Measurements from ENCODE around the gene BPIFB4.

The BPIFB4 gene

GRCh38 chr20:33062105-33062824, 17.2 kb upstream of the BPIFB4 start:
- no peak for DNase-seq

DNA sequence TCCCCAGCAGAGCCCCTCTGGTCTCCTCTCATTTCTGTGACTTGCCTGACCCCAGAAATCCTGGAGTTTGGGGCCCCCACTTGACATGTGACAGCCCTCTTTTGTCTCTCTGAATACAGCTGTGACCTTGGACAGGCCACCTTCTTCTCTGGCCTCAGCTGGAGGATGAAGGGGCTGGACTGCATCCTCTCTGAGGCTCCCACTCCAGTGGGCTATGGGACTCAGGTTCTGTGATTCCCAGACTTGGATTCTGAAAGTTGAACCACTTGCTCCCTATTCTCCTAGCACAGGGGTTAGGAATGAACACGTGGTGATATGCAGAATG, 16.7 kb upstream of the BPIFB4 start:
- no peak for DNase-seq

DNA sequence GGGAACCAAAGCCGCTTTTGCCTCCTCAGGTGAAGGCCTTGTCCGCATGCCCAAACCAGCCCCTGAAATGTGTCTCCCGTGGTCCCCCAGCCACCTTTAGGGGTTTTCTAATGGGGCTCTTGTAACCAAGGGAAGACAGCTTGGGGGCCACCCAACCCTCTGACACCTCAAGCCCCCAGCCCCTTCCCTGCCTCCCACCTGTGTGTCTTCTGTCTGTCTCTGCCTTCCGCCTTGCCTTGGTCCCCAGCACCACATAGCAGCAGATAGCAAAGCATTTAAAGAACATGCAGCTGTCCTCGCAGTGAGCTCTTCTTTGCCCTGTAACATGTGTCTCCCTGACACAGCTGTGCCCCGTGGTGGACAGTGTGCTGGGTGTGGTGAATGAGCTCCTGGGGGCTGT, 16.2 kb upstream of the BPIFB4 start:
- no peak for DNase-seq

DNA sequence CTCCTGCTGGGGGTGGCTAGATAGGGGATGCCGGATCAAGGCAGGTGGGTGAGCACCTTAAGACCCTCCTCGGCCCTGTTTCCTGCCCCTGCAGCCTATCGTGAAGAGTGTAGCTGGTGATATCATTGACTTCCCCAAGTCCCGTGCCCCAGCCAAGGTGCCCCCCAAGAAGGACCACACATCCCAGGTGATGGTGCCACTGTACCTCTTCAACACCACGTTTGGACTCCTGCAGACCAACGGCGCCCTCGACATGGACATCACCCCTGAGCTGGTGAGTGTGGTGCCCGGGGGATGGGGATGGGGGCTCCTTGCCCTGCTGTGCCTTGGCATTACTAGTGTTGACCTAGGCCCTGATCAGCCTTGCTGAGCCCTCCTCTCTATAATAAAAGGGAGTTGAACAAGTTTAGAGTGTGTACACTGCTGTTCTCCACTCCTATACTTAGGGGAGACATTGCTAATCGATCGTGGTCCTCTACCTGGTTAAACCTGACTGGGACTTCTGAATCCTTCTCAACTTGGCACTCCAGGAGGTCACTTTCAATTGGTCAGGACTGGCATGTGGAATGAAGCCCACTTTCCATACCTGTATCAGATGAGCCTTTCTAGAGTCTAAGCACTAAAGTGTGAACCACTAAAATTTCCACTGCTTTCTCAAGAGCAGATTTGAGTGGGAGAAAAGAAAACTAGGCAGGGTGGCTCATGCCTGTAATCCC, 14.7 kb upstream of the BPIFB4 start:
- no peak for DNase-seq

- no peak for DNase-seq
These were observed 13.7 kb upstream of the BPIFB4 start for GRCh38 chr20:33065785-33066184.

DNA sequence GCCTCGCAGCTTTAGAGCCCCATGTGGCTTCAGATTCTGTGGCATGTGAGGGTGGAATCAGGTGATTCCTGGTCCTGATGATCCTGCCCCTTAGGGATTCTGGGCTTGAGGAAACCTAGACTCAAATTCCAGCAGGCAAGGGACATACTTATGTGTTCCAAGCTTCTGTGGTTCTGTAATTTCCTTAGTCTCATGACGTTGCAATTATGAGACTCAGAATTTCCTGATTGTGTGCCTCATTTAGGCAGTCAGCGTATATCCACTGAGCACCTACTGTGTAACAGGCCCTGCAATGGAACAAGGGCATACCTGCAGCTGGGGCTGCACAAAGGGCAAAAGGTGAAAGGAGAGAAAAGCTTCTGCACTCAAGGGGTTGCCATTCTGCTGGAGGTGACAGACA, 11.6 kb upstream of the BPIFB4 start:
- no peak for DNase-seq

DNA sequence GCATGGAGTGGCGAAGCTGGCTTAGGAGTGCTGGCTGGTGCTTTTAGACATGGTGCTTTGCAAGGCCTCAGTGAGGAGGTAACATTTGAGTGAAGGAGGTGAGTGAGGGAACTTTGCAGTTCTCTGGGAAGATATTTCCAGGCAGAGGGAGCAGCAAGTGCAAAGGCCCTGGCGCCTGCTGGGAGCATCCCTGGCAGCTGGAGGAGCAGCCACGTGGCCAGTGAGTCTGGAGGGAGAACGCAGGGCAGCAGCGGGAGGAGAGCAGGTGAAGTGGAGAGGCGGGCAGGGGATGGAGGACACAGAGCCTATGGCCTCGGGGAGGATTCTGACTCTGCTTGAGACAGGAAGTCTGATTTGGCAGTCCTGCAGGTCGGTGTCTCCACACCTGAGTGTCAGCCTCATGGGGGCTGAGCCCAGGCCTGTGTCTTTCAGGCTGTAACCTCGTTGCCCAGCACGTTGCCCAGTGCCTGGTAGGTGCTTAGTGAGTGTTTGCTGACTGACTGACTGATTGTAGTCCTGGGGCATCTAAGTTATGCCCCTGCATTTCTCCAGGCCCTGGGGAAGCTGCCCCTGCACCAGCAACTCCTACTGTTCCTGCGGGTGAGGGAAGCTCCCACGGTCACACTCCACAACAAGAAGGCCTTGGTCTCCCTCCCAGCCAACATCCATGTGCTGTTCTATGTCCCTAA, 11.0 kb upstream of the BPIFB4 start:
- no peak for DNase-seq

DNA sequence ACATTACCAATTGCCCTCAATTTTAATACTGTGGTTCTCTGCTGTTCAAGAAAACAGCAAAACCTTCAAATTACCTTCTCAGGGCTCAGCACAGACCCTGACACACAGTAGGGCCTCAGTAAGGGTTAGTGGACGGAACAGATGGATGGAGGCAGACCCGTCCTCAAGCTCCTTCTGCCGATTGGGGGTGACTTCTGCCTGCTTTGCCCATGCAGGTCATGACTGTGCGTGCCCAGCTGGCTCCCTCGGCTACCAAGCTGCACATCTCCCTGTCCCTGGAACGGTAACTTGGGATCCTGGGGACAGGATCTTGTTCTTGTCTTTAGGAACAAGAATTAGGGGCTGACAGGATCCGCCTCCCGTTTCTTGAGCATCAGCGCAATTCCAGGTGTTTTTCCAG, 9.8 kb upstream of the BPIFB4 start:
- DNase-seq = no peak

GRCh38 chr20:33070111-33071053, 9.1 kb upstream of the BPIFB4 start:
- no peak for DNase-seq

- no peak for DNase-seq
These were observed 8.2 kb upstream of the BPIFB4 start for GRCh38 chr20:33071198-33071597.

DNA sequence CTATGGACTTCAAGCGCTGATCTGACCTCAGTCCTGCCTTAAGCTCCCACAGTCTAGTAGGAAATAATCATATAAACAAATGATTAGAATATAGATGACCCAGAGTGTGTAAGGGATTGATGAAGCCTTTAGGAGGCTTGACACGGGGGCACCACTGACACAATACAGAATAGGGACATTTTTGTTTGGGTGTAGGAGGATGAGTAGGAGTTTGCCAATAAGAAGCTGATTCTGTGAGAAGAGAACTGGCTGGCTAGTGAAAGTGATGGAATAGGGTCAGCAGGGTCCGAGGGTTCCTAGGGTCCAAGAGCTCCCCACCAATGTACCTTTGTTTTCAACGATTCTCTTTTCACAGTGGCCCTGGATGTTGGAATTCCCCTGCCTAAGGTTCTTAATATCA, 7.1 kb upstream of the BPIFB4 start:
- no peak for DNase-seq

- DNase-seq = no peak
These were observed 6.6 kb upstream of the BPIFB4 start for GRCh38 chr20:33072813-33073212.

DNA sequence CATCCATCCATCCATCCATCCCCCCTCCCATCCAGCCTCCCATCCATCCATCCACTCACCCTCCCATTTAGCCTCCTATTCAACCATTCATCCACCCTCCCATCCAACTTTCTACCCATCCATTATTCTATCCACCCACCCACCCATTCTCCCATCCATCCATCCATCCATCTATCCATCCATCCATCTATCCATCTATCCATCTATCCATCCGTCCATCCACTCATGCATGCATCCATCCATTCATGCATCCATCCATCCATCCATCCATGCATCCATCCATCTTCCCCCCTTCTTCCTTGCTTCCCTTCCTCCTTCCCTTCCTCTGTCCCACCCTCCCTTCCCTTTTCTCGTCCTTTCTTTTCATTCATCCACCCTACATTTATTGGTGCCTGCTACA, 4.8 kb upstream of the BPIFB4 start:
- DNase-seq = no peak

GRCh38 chr20:33075281-33075680, 4.2 kb upstream of the BPIFB4 start:
- DNase-seq = no peak

DNA sequence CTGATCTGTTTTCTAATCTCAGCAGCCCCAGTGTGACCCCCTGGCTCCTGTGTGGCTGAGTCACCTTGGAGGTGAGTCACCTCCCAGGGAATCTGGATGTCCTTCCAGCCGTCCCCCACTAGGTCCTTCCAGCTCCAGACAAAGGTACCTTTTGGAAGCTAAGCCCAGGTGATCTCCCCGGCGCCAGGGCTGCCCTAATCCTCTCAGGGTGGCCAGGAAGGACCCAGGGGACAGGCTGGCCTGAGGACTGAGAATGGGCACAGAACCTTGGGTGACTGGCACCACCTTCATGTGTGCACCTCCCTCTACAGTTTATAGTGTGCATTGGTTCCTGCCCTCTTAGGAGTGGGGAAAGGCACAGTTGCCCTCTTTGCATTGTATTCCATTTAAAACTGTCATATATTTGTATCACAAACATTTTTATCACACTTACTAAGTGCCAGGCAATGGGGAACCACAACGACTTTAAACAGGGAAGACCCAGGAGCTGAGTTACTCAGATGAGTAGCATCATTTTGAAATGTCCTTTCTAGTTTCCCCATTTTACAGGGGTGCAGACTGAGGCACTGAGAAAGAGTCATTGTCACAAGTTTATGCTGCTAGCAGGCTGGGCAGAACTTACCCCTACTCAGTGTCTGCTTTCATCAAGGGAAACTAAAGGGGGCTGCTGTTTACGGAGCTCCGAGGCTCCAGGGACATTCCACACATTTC, 2.6 kb upstream of the BPIFB4 start:
- no peak for DNase-seq

GRCh38 chr20:33081411-33082154, 2.1 kb downstream of the BPIFB4 start:
- DNase-seq = no peak

DNA sequence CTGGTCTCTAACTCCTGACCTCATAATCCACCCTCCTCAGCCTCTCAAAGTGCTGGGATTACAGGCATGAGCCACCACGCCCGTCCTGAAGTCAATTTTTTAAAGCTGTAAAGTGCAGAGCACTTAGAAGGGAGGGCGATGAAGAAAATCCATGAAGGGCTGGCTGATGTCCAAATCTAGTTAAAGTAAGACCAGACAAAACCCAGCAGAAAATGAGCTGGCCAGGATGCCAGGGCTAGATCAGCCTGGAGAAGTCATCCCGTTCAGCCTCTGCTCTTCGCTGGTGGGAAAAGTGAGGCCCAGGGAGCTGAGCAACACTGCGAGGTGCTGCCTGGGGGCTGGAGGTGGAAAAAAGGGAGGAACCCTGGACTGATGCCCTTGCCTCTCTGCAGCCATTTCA, 3.1 kb downstream of the BPIFB4 start:
- no peak for DNase-seq

GRCh38 chr20:33083544-33084340, 4.3 kb downstream of the BPIFB4 start:
- no peak for DNase-seq

DNA sequence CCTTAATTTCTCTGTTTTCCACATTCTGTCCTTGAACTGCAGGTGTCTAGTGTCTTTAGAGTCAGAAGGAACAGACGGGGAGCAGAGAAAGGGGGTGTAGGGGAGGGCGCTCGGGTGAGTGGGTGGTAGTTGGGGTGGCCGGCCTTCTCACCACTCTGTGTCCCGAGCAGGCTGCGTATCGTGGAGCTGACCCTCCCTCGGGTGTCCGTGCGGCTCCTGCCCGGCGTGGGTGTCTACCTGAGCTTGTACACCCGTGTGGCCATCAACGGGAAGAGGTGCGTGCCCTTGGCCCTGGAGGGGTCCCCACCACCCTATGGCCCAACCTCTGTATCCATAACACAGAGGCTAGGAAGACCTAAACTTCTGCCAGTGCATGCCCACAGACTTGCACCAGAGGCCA, 5.3 kb downstream of the BPIFB4 start:
- DNase-seq = no peak

- no peak for DNase-seq
These were observed 6.7 kb downstream of the BPIFB4 start for GRCh38 chr20:33086052-33086722.

Measured in NCI-H1092 (cell line).